Hypothalamus (tissue), 51 donors: ENCODE measurements around the gene NDUFA7.
"Not testable (repeated sequence)": the region's sequence is repeated elsewhere in the genome, so short reads cannot be mapped to it uniquely, and the experiment has no call there.

Experiments
- DNase-seq, 51 donors: peaks; one replicate each; lab custom pipeline; 2025; lab: John Stamatoyannopoulos, UW

Gene NDUFA7

GRCh38 chr19:8342684-8343482, 21.7 kb upstream of the NDUFA7 start, which contains the start of gene KANK3:
Gene KANK3 (minus strand): TSS chr19:8343262. CDS start chr19:8337828, 5,434 bp downstream.
- peak in 50 of 51 donors; percentile 3 to 93 (median 74) for DNase-seq

GRCh38 chr19:8342316-8342683, 21.1 kb upstream of the NDUFA7 start:
- no peak for DNase-seq

- not testable (repeated sequence) for DNase-seq
Measured at GRCh38 chr19:8341504-8341903, 20.3 kb upstream of the NDUFA7 start.

GRCh38 chr19:8340341-8341096, 19.3 kb upstream of the NDUFA7 start:
- peak in 1 of 51 donors; percentile 2 for DNase-seq

GRCh38 chr19:8338835-8339234, 17.7 kb upstream of the NDUFA7 start:
- no peak for DNase-seq

- DNase-seq, result no peak
Measured at GRCh38 chr19:8337728-8338127, 16.6 kb upstream of the NDUFA7 start.

- no peak for DNase-seq
Measured at GRCh38 chr19:8336660-8337059, 15.5 kb upstream of the NDUFA7 start.

GRCh38 chr19:8336072-8336569, 14.9 kb upstream of the NDUFA7 start:
- no peak for DNase-seq

- no peak for DNase-seq
Measured at GRCh38 chr19:8335343-8336071, 14.3 kb upstream of the NDUFA7 start.

- peak in 8 of 51 donors; percentile 3 to 46 (median 11) for DNase-seq
Measured at GRCh38 chr19:8334458-8335342, 13.5 kb upstream of the NDUFA7 start.

GRCh38 chr19:8333767-8334457, 12.7 kb upstream of the NDUFA7 start:
- DNase-seq, result no peak

- no peak for DNase-seq
Measured at GRCh38 chr19:8332976-8333766, 12.0 kb upstream of the NDUFA7 start.

GRCh38 chr19:8331263-8331845, 10.2 kb upstream of the NDUFA7 start:
- no peak for DNase-seq

- no peak for DNase-seq
Measured at GRCh38 chr19:8329996-8330395, 8.8 kb upstream of the NDUFA7 start.

GRCh38 chr19:8325454-8325853, 4.3 kb upstream of the NDUFA7 start:
- no peak for DNase-seq

- DNase-seq, result no peak
Measured at GRCh38 chr19:8324186-8325050, 3.2 kb upstream of the NDUFA7 start.

- DNase-seq, result no peak
Measured at GRCh38 chr19:8323781-8324185, 2.6 kb upstream of the NDUFA7 start.
